HUES64 (cell line): ENCODE data around the gene DCT. TPM values are rescaled to one million over a fixed set of nuclear protein-coding genes. Genes with fewer than 3 reads are reported as not detected.
"Not testable (repeated sequence)": the region's sequence is repeated elsewhere in the genome, so short reads cannot be mapped to it uniquely, and the experiment has no call there.

ENCODE experiments used
- H3K27ac ChIP-seq: 2 replicates; pipeline ENCODE4 v1.7.0; 2013; ENCODE audit warnings: low read depth, low read length, inconsistent platforms
- H3K27me3 ChIP-seq: 2 replicates; pipeline ENCODE4 v1.6.1; 2013; ENCODE audit warnings: mild to moderate bottlenecking, low read length; ENCODE audit not compliant: insufficient read depth
- H3K36me3 ChIP-seq: 2 replicates; pipeline ENCODE4 v1.6.1; 2013; ENCODE audit warnings: mild to moderate bottlenecking, low read length; ENCODE audit not compliant: insufficient read depth
- H3K4me1 ChIP-seq: 2 replicates; pipeline ENCODE4 v1.6.1; 2013; ENCODE audit warnings: mild to moderate bottlenecking, low read length, moderate library complexity; ENCODE audit not compliant: insufficient read depth
- H3K4me3 ChIP-seq: 2 replicates; pipeline ENCODE4 v1.5.1; 2013; ENCODE audit warnings: mild to moderate bottlenecking, low read length, moderate library complexity
- H3K9ac ChIP-seq: 2 replicates; pipeline ENCODE4 v1.6.1; 2013; ENCODE audit warnings: mild to moderate bottlenecking, low read depth, low read length
- H3K9me3 ChIP-seq: 2 replicates; pipeline ENCODE4 v1.6.1; 2013; ENCODE audit warnings: low read depth, low read length; ENCODE audit not compliant: insufficient read depth
- WGBS: fragments of 150-250, 120-280 bp; methylation state at CpG from one replicate; pipeline ENCODE4 v1.1.7; 2013; ENCODE audit warnings: missing lambda C conversion rate; 5-methylcytosine and 5-hydroxymethylcytosine counted together
- polyA plus RNA-seq, 2 experiments: library from polyadenylated mRNA; stranded (reverse); fragments of 50-300 nt; gene quantifications; one replicate each; pipeline ENCODE4 v1.2.3, GENCODE V29; 2013

DCT gene
- not detected for polyA plus RNA-seq (2013, experiment 1 of 2)
- polyA plus RNA-seq (2013, experiment 2 of 2) = 0.06 TPM

DNA sequence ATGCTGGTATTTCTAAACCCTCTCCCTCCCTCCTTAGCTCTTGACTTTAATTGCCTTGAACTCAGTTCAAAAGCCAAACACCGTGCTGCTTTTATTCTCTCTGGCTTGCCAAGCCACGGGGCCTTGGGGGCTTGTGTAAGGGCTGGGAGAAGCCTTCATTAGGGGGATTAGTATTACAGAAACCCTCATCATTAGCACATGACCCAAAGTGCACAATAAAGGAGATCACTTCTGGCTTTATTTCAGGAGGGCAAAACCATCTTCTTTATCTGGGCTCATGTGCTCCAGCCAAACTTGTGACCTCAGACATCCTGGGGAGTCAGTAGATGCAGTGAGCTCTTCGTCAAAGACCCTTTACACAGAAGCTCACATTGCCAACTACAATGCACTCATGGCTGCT lies at the start of gene DCT:
DCT (minus strand) TSS at position 67 of the 400 bp plus-strand sequence. CDS start 427 bp downstream, outside the sequence.
- Histone ChIP-seq H3K9ac (no peak within 1 kb of the TSS), H3K36me3 (no peaks in the 10 kb centered on the region), H3K4me1 (no peaks in the 10 kb centered on the region), H3K9me3 (no peaks in the 10 kb centered on the region), H3K27me3 (no peaks in the 10 kb centered on the region), H3K27ac (no peak within 1 kb of the TSS), H3K4me3 (no peak within 1 kb of the TSS)
- 87% methylated on average over 2 of the region's 3 CpGs for WGBS

DNA sequence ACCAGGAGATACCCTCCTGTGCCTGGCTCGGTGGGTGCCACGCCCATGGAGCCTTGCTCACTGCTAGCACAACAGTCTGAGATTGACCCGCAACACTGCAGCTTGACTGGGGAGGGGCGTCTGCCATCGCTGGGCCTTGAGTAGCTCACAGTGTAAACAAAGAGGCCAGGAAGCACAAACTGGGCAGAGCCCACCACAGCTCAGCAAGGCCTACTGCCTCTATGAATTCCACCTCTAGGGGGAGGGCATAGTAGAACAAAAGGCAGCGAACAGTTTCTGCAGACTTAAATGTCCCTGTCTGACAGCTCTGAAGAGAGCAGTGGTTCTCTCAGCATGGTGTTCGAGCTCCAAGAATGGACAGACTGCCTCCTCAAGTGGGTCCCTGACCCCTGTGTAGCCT lies 47.5 kb upstream of the DCT start:
- H3K4me1 ChIP-seq, H3K36me3 ChIP-seq, H3K9me3 ChIP-seq, H3K27ac ChIP-seq, H3K27me3 ChIP-seq, H3K9ac ChIP-seq, H3K4me3 ChIP-seq: not testable (repeated sequence)
- WGBS = 64% methylated on average over 7 of the region's 7 CpGs

DNA sequence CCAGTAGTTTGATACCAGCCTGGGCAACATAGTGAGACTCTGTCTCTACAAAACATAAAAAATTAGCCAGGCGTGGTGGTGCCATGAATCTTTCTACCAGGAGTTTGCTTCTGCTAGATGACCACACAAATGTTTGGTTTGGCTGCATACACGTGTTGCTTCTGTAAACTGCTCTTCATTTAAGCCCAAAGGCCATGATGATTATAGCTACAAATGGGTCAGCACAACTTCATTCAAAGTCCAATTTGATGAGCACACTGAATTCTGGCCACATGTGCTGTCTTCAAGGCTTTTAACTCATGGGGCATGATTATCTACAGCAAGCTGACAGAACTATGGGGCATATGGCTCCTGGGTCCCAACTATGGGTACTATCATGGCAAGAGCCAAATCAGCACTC lies 46.3 kb upstream of the DCT start:
- Histone ChIP-seq H3K36me3 (no peaks in the 10 kb centered on the region), H3K4me3 (no peak overlapping the region), H3K9me3 (no peaks in the 10 kb centered on the region), H3K4me1 (no peaks in the 10 kb centered on the region), H3K9ac (no peak overlapping the region), H3K27ac (no peak overlapping the region), H3K27me3 (no peaks in the 10 kb centered on the region)
- 89% methylated on average over 2 of the region's 2 CpGs for WGBS

DNA sequence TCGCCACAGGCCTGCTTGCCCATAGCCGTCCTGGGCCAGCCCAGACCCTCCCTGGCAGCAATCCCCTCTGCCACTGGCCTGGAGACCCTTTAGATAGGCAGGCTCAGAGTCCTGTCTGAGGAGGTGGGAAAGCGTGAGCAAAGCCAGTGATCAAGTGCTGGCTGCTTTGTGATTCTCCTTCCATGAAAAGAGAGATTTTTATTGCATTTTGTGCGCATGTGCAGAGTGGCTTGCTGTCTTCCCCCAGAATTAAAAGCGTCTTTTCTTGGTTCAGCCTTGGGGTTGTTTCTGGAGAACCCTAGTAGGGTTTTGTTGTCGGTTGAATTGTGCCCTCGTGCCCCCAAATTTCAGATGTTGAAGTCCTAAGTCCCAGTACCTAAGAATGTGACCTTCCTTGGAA lies 44.9 kb upstream of the DCT start:
- Histone ChIP-seq H3K9me3 (no peaks in the 10 kb centered on the region), H3K27me3 (no peaks in the 10 kb centered on the region), H3K36me3 (no peaks in the 10 kb centered on the region), H3K27ac (no peak overlapping the region), H3K9ac (no peak overlapping the region), H3K4me1 (no peaks in the 10 kb centered on the region), H3K4me3 (no peak overlapping the region)
- WGBS = 85% methylated on average over 7 of the region's 7 CpGs

DNA sequence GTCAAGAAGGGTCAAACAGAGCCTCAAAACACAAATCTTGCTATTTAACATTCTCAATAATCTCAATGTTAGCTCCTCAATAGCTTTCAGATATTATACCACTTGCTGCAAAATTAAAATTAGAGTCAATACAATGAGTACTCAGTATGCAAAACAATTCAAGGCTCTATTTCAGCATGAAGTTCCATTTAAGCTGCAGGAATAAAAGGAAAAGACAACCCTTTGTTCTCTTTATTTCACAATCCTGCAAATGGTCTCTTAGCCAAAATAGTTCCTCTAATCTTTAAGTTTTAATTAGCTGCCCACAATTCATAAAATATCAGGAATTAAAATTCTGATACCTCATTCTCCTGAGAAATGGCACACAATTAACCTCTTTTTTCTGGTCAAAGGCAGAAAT lies 40.5 kb upstream of the DCT start:
- Histone ChIP-seq H3K27ac (no peak overlapping the region), H3K4me1 (no peaks in the 10 kb centered on the region), H3K9ac (no peak overlapping the region), H3K27me3 (no peaks in the 10 kb centered on the region), H3K36me3 (no peaks in the 10 kb centered on the region), H3K9me3 (no peaks in the 10 kb centered on the region), H3K4me3 (no peak overlapping the region)

DNA sequence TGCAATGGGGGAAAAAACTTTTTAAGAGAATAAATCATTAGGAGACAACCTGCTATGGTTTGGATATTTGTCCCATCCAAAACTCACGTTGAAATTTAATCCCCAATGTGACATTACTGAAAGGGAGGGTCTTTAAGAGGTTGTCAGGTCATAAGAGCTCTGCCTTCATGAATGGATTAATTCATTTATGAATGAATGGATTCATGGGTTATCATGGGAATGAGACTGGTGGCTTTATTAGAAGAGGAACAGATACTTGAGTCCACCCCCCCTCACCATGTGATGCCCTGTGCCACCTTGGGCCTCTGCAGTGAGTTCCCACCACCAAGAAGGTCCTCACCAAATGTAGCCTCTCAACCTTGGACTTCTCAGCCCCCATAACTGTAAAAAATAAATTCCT lies 37.0 kb upstream of the DCT start:
- Histone ChIP-seq H3K9ac (no peak overlapping the region), H3K9me3 (no peaks in the 10 kb centered on the region), H3K27ac (no peak overlapping the region), H3K4me1 (0 out of 2 replicates have a peak, but pooled peaks cover 6% of the 10 kb centered on the region), H3K36me3 (no peaks in the 10 kb centered on the region), H3K27me3 (no peaks in the 10 kb centered on the region), H3K4me3 (no peak overlapping the region)
- 82% methylated on average over 1 of the region's 1 CpG for WGBS

DNA sequence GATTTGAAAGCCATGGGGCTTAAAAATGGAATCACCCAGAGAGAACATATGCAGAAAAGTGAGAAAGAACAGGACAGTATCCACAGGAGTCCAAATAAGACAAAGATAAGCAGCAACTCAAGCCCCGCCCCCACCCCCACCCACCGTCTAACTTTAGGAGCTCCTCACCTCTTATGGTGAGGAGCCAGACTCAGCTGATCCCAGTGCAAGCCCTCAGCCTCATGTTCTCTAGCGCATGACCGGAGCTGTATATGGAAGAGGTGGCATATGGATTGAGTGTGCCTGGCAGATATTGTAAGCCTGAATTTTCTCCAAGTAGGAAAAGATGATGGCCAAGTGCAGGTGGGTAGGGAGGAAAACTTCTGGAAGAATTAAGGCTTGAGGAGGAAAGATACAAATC lies 36.4 kb upstream of the DCT start:
- H3K27me3 ChIP-seq = no peaks in the 10 kb centered on the region
- H3K4me1 ChIP-seq = 0 out of 2 replicates have a peak, but pooled peaks cover 6% of the 10 kb centered on the region
- H3K27ac ChIP-seq = no peak overlapping the region
- H3K36me3 ChIP-seq = no peaks in the 10 kb centered on the region
- no peak overlapping the region for H3K4me3 ChIP-seq
- H3K9ac ChIP-seq = no peak overlapping the region
- WGBS = 84% methylated on average over 4 of the region's 4 CpGs
- no peaks in the 10 kb centered on the region for H3K9me3 ChIP-seq

DNA sequence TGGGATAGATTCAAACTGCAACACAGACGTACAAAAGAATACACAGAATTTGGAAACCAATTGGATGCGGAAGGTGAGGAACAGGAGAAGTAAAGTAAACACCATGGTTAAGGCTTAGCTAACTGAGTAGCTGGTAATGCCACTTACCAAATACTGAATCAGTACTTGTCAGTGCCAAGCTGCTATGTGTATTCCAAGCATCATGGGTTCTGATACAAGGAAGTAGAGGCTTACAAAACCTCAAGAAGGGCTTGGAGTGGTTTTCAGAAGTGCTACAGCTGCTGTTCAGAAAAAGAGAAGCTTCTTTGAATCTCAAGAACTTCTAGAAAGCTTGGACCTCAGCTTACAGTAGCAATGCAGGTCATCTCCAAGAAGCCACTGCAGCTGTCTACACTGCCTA lies 35.9 kb upstream of the DCT start:
- Histone ChIP-seq H3K9me3 (no peaks in the 10 kb centered on the region), H3K9ac (no peak overlapping the region), H3K4me3 (no peak overlapping the region), H3K4me1 (0 out of 2 replicates have a peak, but pooled peaks cover 6% of the 10 kb centered on the region), H3K27me3 (no peaks in the 10 kb centered on the region), H3K36me3 (no peaks in the 10 kb centered on the region), H3K27ac (no peak overlapping the region)
- WGBS = 96% methylated on average over 2 of the region's 2 CpGs

DNA sequence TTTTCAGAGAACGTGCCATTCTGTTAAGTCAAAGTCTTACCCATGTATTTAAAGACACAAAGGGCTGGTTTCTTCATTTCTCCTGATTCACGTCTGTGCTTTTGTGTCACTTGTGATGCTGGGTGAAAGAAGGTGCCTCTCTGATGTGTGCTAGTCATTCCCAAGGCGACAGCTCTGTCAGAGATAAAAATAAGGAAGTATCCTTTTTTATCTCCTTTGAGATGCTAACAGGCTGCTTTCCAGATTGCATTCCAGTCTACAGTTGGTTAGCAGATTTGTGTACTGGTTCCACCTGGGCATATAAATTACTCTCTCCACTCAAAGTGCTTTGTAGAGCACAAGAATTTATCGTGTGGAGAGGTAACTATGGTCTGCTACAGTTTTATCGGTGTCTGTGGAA lies 33.5 kb upstream of the DCT start:
- Histone ChIP-seq H3K27me3 (no peaks in the 10 kb centered on the region), H3K9ac (no peak overlapping the region), H3K36me3 (no peaks in the 10 kb centered on the region), H3K4me3 (no peak overlapping the region), H3K4me1 (0 out of 2 replicates have a peak, but pooled peaks cover 6% of the 10 kb centered on the region), H3K9me3 (no peaks in the 10 kb centered on the region), H3K27ac (no peak overlapping the region)
- WGBS = 81% methylated on average over 5 of the region's 5 CpGs

DNA sequence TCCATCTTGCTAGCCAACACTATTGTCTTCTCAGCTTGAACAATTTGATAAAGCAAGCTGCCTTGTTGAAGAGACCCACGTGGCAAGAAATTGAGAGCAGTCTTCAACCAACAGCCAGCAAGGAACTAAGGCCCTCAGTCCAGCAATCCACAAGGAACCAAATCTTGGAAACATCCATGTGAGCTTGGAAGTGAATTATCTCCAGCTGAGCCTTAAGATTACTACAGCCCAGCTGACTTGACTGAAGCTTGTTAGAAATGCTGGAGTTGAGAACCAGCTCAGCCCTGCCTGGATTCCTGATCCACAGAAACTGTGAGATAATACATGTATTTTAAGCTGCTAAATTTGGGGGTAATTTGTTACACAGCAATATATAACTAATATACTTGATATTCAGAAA lies 26.2 kb upstream of the DCT start:
- Histone ChIP-seq H3K9ac (no peak overlapping the region), H3K9me3 (no peaks in the 10 kb centered on the region), H3K27ac (no peak overlapping the region), H3K4me1 (no peaks in the 10 kb centered on the region), H3K4me3 (no peak overlapping the region), H3K27me3 (no peaks in the 10 kb centered on the region), H3K36me3 (no peaks in the 10 kb centered on the region)
- 79% methylated on average over 1 of the region's 1 CpG for WGBS

DNA sequence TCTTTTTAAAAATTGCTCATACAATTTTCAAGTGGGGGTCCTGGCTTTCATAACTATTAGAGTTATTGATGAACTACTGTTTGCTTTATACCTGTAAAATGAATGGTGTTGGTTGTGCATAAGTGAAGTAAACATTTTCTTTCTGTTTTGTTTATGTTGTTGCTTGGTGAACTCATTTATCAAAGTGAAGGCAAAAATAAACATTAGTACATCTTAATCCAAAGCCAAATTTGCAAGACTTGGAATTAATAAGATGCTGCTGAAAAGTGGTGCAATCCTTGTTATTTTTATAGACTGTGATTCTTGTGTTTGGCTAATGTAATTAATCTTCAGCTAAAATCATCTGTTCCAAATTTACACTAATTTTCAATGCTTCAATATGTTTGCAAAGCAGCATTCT lies 24.4 kb upstream of the DCT start:
- no peak overlapping the region for H3K27ac ChIP-seq
- no peaks in the 10 kb centered on the region for H3K36me3 ChIP-seq
- no peak overlapping the region for H3K4me3 ChIP-seq
- no peaks in the 10 kb centered on the region for H3K9me3 ChIP-seq
- no peaks in the 10 kb centered on the region for H3K4me1 ChIP-seq
- H3K9ac ChIP-seq = no peak overlapping the region
- no peaks in the 10 kb centered on the region for H3K27me3 ChIP-seq

DNA sequence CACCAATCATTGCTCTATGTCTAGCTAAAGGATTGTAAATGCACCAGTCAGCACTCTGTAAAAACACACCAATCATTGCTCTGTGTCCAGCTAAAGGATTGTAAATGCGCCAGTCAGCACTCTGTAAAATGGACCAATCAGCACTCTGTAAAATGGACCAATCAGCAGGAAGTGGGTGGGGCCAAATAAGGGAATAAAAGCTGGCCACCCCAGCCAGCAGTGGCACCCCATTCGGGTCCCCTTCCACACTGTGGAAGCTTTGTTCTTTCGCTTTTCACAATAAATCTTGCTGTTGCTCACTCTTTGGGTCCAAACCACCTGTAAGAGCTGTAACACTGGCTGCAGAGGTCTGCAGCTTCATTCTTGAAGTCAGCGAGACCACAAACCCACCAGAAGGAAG lies 19.3 kb upstream of the DCT start:
- not testable (repeated sequence) for H3K36me3 ChIP-seq, H3K27me3 ChIP-seq, H3K4me1 ChIP-seq, H3K9ac ChIP-seq, H3K9me3 ChIP-seq, H3K4me3 ChIP-seq, H3K27ac ChIP-seq
- 96% methylated on average over 4 of the region's 4 CpGs for WGBS
